Measurements from ENCODE around the gene SERPINA1. TPM values are rescaled to one million over a fixed set of nuclear protein-coding genes. Genes with fewer than 3 reads are reported as not detected.

SERPINA1 gene
- total RNA-seq, 1 experiment from 2014 or later, result not detected

DNA sequence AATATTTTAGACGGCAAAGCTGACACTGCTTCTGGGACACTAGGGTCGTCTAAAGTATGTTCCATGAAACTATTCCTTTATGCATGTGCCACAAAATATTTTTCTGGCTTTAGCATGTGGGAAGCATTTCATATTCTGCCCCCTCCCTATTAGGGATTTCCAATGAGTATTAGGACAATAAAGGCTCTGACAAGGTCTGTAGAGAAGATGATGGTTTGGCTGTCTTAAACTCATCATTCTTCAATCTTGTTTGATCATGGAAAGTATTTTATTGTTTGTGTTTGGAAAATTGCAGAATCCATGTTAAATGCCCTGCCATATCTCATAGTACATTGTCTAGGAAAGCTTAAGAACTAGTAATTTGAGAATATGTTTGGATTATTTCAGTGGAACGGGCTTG lies 22.8 kb downstream of the SERPINA1 start:
- no peak overlapping the region for H3K27ac ChIP-seq (ENCODE audit: low read length)
- no peaks in the 10 kb centered on the region for H3K27me3 ChIP-seq (ENCODE audit: low read length)
- no peak for DNase-seq
- no peak overlapping the region for H3K4me3 ChIP-seq (ENCODE audit: low read length)
- H4K20me1 ChIP-seq (ENCODE audit: insufficient read depth, low read depth, low read length), result no peaks in the 10 kb centered on the region
- H3K4me2 ChIP-seq (ENCODE audit: low read depth, low read length, poor library complexity, severe bottlenecking), result no peak overlapping the region
- no peaks in the 10 kb centered on the region for H3K36me3 ChIP-seq (ENCODE audit: insufficient read depth, low read length)
- no peak overlapping the region for H3K9ac ChIP-seq (ENCODE audit: low read length)
- H3K79me2 ChIP-seq (ENCODE audit: low read length), result no peaks in the 10 kb centered on the region
- H3K4me1 ChIP-seq (ENCODE audit: low read length), result no peaks in the 10 kb centered on the region
- H3K9me3 ChIP-seq (ENCODE audit: low read length), result no peaks in the 10 kb centered on the region
- no peak overlapping the region for H2AFZ ChIP-seq (ENCODE audit: low read length)
- H3K9me2 ChIP-seq (replicated peaks; ENCODE audit: insufficient read depth, low read length), result no peaks in the 10 kb centered on the region

- DNase-seq, result no peak
- no peak overlapping the region for H3K27ac ChIP-seq (ENCODE audit: low read length)
- H3K27me3 ChIP-seq (ENCODE audit: low read length), result no peaks in the 10 kb centered on the region
- no peaks in the 10 kb centered on the region for H3K36me3 ChIP-seq (ENCODE audit: insufficient read depth, low read length)
- H3K4me1 ChIP-seq (ENCODE audit: low read length), result no peaks in the 10 kb centered on the region
- no peaks in the 10 kb centered on the region for H4K20me1 ChIP-seq (ENCODE audit: insufficient read depth, low read depth, low read length)
- no peak overlapping the region for H3K4me2 ChIP-seq (ENCODE audit: low read depth, low read length, poor library complexity, severe bottlenecking)
- no peak overlapping the region for H3K9ac ChIP-seq (ENCODE audit: low read length)
- H3K9me3 ChIP-seq (ENCODE audit: low read length), result no peaks in the 10 kb centered on the region
- H3K79me2 ChIP-seq (ENCODE audit: low read length), result no peaks in the 10 kb centered on the region
- H3K4me3 ChIP-seq (ENCODE audit: low read length), result no peak overlapping the region
- no peak overlapping the region for H2AFZ ChIP-seq (ENCODE audit: low read length)
- H3K9me2 ChIP-seq (replicated peaks; ENCODE audit: insufficient read depth, low read length), result no peaks in the 10 kb centered on the region
These were observed 23.4 kb downstream of the SERPINA1 start for GRCh38 chr14:94364964-94365363.

DNA sequence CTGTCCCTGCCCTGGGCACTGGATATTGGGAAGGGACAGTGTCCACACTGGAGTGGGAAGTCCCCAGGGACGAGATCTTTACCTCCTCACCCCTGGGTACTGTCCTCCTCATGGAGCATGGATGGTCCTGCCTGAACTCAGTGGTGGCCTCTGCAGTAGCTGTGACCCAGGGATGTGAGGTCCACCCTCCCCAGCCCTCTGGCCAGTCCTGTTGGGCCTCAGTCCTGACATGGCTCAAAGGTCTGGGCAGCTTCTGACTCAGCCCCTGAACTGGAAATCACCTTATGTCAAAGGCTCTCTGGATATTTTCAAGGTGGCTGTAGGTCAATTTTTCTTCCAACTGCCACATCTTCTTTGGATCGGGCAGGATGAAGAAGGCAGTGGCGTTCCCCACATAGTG lies 24.4 kb downstream of the SERPINA1 start:
- Histone ChIP-seq H3K9me2 (replicated peaks; ENCODE audit: insufficient read depth, low read length) (no peaks in the 10 kb centered on the region), H3K4me1 (ENCODE audit: low read length) (no peaks in the 10 kb centered on the region), H3K27ac (ENCODE audit: low read length) (no peak overlapping the region), H2AFZ (ENCODE audit: low read length) (no peak overlapping the region), H3K9me3 (ENCODE audit: low read length) (no peaks in the 10 kb centered on the region), H4K20me1 (ENCODE audit: insufficient read depth, low read depth, low read length) (no peaks in the 10 kb centered on the region), H3K27me3 (ENCODE audit: low read length) (no peaks in the 10 kb centered on the region), H3K4me2 (ENCODE audit: low read depth, low read length, poor library complexity, severe bottlenecking) (no peak overlapping the region), H3K9ac (ENCODE audit: low read length) (no peak overlapping the region), H3K36me3 (ENCODE audit: insufficient read depth, low read length) (no peaks in the 10 kb centered on the region), H3K79me2 (ENCODE audit: low read length) (no peaks in the 10 kb centered on the region), H3K4me3 (ENCODE audit: low read length) (no peak overlapping the region)
- no peak for DNase-seq

DNA sequence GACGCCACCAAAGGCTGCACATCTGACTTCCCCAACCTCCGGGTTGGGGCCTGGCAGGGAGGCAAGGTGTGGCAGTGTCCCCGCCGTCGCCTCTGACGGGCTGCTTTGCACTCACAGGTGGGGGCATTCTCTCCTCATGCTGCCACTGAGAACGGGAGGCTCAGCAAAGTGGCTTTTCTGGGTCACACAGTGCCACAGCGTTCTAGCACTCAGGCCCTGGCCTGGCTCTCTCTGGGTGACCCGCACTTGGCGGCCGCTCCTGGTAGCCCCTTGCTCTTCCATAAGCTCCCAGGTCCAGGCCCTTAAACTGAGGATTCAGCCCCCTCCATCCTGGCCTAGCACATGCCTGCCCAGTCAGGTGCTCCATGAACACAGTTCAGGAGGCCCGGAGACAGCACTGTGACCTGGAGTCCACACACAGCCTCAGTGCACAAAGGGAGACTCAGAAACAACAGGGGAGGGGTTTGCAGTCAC lies 25.2 kb downstream of the SERPINA1 start:
- Histone ChIP-seq H3K4me3 (ENCODE audit: low read length) (no peak overlapping the region), H3K27ac (ENCODE audit: low read length) (no peak overlapping the region), H3K79me2 (ENCODE audit: low read length) (no peaks in the 10 kb centered on the region)

DNA sequence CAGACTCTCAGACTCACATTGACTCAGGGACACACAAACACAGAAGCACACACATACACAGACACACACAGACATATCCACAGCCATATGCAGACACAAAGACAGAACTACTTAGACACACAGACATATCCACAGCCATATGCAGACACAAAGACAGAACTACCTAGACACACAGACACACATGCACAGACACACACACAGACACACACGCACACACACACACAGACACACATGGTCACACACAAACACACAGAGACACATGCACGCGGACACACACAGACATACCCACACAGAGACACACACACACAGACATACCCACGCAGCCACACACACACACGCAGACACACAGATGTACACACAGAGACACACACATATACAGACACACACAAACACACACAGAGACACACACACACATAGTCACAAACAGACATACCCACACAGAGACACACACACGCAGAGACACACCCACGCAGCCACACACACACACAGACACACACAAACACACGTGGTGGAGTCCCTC lies 25.7 kb downstream of the SERPINA1 start:
- no peaks in the 10 kb centered on the region for H3K36me3 ChIP-seq (ENCODE audit: insufficient read depth, low read length)
- no peak overlapping the region for H3K9ac ChIP-seq (ENCODE audit: low read length)
- H3K27me3 ChIP-seq (ENCODE audit: low read length), result no peaks in the 10 kb centered on the region
- H3K4me3 ChIP-seq (ENCODE audit: low read length), result no peak overlapping the region
- H3K27ac ChIP-seq (ENCODE audit: low read length), result no peak overlapping the region
- no peaks in the 10 kb centered on the region for H4K20me1 ChIP-seq (ENCODE audit: insufficient read depth, low read depth, low read length)
- no peaks in the 10 kb centered on the region for H3K4me1 ChIP-seq (ENCODE audit: low read length)
- H3K9me2 ChIP-seq (replicated peaks; ENCODE audit: insufficient read depth, low read length), result no peaks in the 10 kb centered on the region
- no peak overlapping the region for H2AFZ ChIP-seq (ENCODE audit: low read length)
- no peaks in the 10 kb centered on the region for H3K9me3 ChIP-seq (ENCODE audit: low read length)
- no peak for DNase-seq
- no peak overlapping the region for H3K4me2 ChIP-seq (ENCODE audit: low read depth, low read length, poor library complexity, severe bottlenecking)
- H3K79me2 ChIP-seq (ENCODE audit: low read length), result no peaks in the 10 kb centered on the region

More for the DNA sequence above, 25.2 kb downstream of the SERPINA1 start:
- no peak for DNase-seq
- H3K9ac ChIP-seq (ENCODE audit: low read length), result no peak overlapping the region
- no peaks in the 10 kb centered on the region for H4K20me1 ChIP-seq (ENCODE audit: insufficient read depth, low read depth, low read length)
- H3K27me3 ChIP-seq (ENCODE audit: low read length), result no peaks in the 10 kb centered on the region
- H3K36me3 ChIP-seq (ENCODE audit: insufficient read depth, low read length), result no peaks in the 10 kb centered on the region
- no peak overlapping the region for H2AFZ ChIP-seq (ENCODE audit: low read length)
- no peaks in the 10 kb centered on the region for H3K4me1 ChIP-seq (ENCODE audit: low read length)
- H3K4me2 ChIP-seq (ENCODE audit: low read depth, low read length, poor library complexity, severe bottlenecking), result no peak overlapping the region
- no peaks in the 10 kb centered on the region for H3K9me3 ChIP-seq (ENCODE audit: low read length)
- H3K9me2 ChIP-seq (replicated peaks; ENCODE audit: insufficient read depth, low read length), result no peaks in the 10 kb centered on the region

DNA sequence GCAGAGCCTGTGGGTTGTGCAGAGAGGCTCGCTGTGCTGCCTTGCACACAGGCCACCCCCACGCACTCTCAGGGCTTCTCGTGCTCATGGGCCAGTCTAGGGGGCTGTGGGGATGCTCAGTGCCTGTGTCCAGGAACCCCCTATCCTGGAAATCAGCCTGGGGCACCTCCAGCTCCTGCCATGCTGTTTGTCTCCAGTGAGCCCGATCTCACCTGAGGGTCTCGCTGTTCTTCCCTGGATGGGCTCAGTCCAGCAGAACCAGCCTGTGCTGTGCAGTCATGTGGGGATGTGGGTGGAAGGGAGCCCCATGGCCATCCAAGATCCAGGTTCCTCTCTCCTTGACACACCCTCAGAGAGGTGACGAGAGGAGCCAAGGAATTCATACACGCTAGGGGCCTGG lies 26.7 kb downstream of the SERPINA1 start:
- Histone ChIP-seq H3K4me1 (ENCODE audit: low read length) (peaks cover 3% of the 10 kb centered on the region; the same call in 1 of the 2 replicates), H3K36me3 (ENCODE audit: insufficient read depth, low read length) (no peaks in the 10 kb centered on the region), H2AFZ (ENCODE audit: low read length) (no peak overlapping the region), H3K27me3 (ENCODE audit: low read length) (no peaks in the 10 kb centered on the region), H3K9ac (ENCODE audit: low read length) (no peak overlapping the region), H3K9me3 (ENCODE audit: low read length) (no peaks in the 10 kb centered on the region), H4K20me1 (ENCODE audit: insufficient read depth, low read depth, low read length) (no peaks in the 10 kb centered on the region), H3K9me2 (replicated peaks; ENCODE audit: insufficient read depth, low read length) (no peaks in the 10 kb centered on the region), H3K4me3 (ENCODE audit: low read length) (no peak overlapping the region), H3K79me2 (ENCODE audit: low read length) (no peaks in the 10 kb centered on the region), H3K27ac (ENCODE audit: low read length) (no peak overlapping the region), H3K4me2 (ENCODE audit: low read depth, low read length, poor library complexity, severe bottlenecking) (no peak overlapping the region)
- no peak for DNase-seq

GRCh38 chr14:94360945-94361565 lies 27.3 kb downstream of the SERPINA1 start:
- Histone ChIP-seq H4K20me1 (ENCODE audit: insufficient read depth, low read depth, low read length) (no peaks in the 10 kb centered on the region), H3K9me3 (ENCODE audit: low read length) (no peaks in the 10 kb centered on the region), H3K27ac (ENCODE audit: low read length) (no peak overlapping the region), H3K4me2 (ENCODE audit: low read depth, low read length, poor library complexity, severe bottlenecking) (no peak overlapping the region), H3K4me1 (ENCODE audit: low read length) (peaks cover 3% of the 10 kb centered on the region; the same call in 1 of the 2 replicates), H3K9ac (ENCODE audit: low read length) (no peak overlapping the region), H3K36me3 (ENCODE audit: insufficient read depth, low read length) (no peaks in the 10 kb centered on the region), H3K79me2 (ENCODE audit: low read length) (no peaks in the 10 kb centered on the region), H3K9me2 (replicated peaks; ENCODE audit: insufficient read depth, low read length) (no peaks in the 10 kb centered on the region), H2AFZ (ENCODE audit: low read length) (no peak overlapping the region), H3K4me3 (ENCODE audit: low read length) (no peak overlapping the region), H3K27me3 (ENCODE audit: low read length) (no peaks in the 10 kb centered on the region)
- no peak for DNase-seq

DNA sequence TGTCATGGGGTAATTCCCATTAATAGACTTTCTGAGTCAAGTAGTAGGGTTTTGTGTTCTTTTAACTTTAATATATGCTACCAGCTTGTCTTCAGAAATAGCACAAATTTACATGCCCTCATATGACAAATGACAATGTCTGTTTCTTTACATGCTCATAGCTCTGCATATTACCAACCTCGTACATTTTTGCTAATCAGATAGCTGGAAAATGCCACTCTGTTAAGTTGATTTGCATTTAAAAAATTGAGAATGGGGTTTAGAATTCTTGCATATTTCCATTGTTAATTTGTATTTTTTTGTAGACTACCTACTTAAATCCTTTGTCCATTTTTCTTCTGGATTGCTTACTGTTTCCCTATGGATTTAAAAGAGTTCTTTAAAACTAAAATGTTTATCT lies 31.2 kb downstream of the SERPINA1 start:
- H3K79me2 ChIP-seq (ENCODE audit: low read length), result no peaks in the 10 kb centered on the region
- H3K36me3 ChIP-seq (ENCODE audit: insufficient read depth, low read length), result no peaks in the 10 kb centered on the region
- no peaks in the 10 kb centered on the region for H3K9me3 ChIP-seq (ENCODE audit: low read length)
- H3K9me2 ChIP-seq (replicated peaks; ENCODE audit: insufficient read depth, low read length), result no peaks in the 10 kb centered on the region
- H3K27ac ChIP-seq (ENCODE audit: low read length), result no peak overlapping the region
- no peak overlapping the region for H2AFZ ChIP-seq (ENCODE audit: low read length)
- H3K9ac ChIP-seq (ENCODE audit: low read length), result no peak overlapping the region
- H3K4me3 ChIP-seq (ENCODE audit: low read length), result no peak overlapping the region
- no peaks in the 10 kb centered on the region for H3K27me3 ChIP-seq (ENCODE audit: low read length)
- no peak for DNase-seq
- no peaks in the 10 kb centered on the region for H4K20me1 ChIP-seq (ENCODE audit: insufficient read depth, low read depth, low read length)
- peaks cover 3% of the 10 kb centered on the region; the same call in 1 of the 2 replicates for H3K4me1 ChIP-seq (ENCODE audit: low read length)
- no peak overlapping the region for H3K4me2 ChIP-seq (ENCODE audit: low read depth, low read length, poor library complexity, severe bottlenecking)

Data from Karpas-422 (cell line).